HG02840 (cell line): ENCODE measurements around the gene RBBP4.
"Not testable (repeated sequence)": the region's sequence is repeated elsewhere in the genome, so short reads cannot be mapped to it uniquely, and the experiment has no call there.

ENCODE experiments used
- ATAC-seq: cut with Tn5 transposase; IDR thresholded peaks from one replicate; pipeline ENCODE4 v1.9.1; 2021; ENCODE audit warnings: mild to moderate bottlenecking, moderate library complexity, moderate number of reproducible peaks; ENCODE audit not compliant: unreplicated experiment, low FRiP score

The RBBP4 gene

GRCh38 chr1:32685498-32685897, 34.5 kb downstream of the RBBP4 start:
- no peak for ATAC-seq

GRCh38 chr1:32686387-32686786, 35.4 kb downstream of the RBBP4 start:
- ATAC-seq = no peak

GRCh38 chr1:32693455-32694174, 42.6 kb downstream of the RBBP4 start:
- no peak for ATAC-seq

GRCh38 chr1:32695098-32695904, 44.3 kb downstream of the RBBP4 start:
- ATAC-seq = no peak

GRCh38 chr1:32696041-32696440, 45.0 kb downstream of the RBBP4 start:
- ATAC-seq = no peak

- ATAC-seq = not testable (repeated sequence)
Observed at GRCh38 chr1:32696996-32697395, 46.0 kb downstream of the RBBP4 start.

- ATAC-seq = no peak
Observed at GRCh38 chr1:32701421-32701911, 50.5 kb downstream of the RBBP4 start.

GRCh38 chr1:32701951-32702598, 51.1 kb downstream of the RBBP4 start:
- no peak for ATAC-seq

GRCh38 chr1:32702599-32703478, 51.8 kb downstream of the RBBP4 start, which contains the start of gene SYNC:
Gene SYNC, minus strand, starts transcription at chr1:32702770. Its CDS starts 110 bp downstream, at chr1:32702660.
- no peak for ATAC-seq

- no peak for ATAC-seq
Observed at GRCh38 chr1:32703479-32704291, 52.7 kb downstream of the RBBP4 start.

- ATAC-seq = no peak
Observed at GRCh38 chr1:32705516-32705915, 54.5 kb downstream of the RBBP4 start.

- no peak for ATAC-seq
Observed at GRCh38 chr1:32706491-32706890, 55.5 kb downstream of the RBBP4 start.

GRCh38 chr1:32709075-32709474, 58.1 kb downstream of the RBBP4 start:
- no peak for ATAC-seq

GRCh38 chr1:32709476-32709875, 58.5 kb downstream of the RBBP4 start:
- no peak for ATAC-seq

GRCh38 chr1:32711221-32711620, 60.2 kb downstream of the RBBP4 start:
- not testable (repeated sequence) for ATAC-seq

- ATAC-seq = no peak
Observed at GRCh38 chr1:32713081-32713480, 62.1 kb downstream of the RBBP4 start.

GRCh38 chr1:32714277-32714676, 63.3 kb downstream of the RBBP4 start:
- ATAC-seq = no peak

GRCh38 chr1:32715901-32716311, 64.9 kb downstream of the RBBP4 start:
- ATAC-seq = no peak
